ENCODE results near the gene MXRA7. TPM values are rescaled to one million over a fixed set of nuclear protein-coding genes. Genes with fewer than 3 reads are reported as not detected.
A peak's percentile ranks its signal among the peaks of the same experiment; 100 is the strongest.

The MXRA7 gene
- total and polyA plus RNA-seq, 2 donors (not counting 1 experiment from before 2014, with no cell fraction given): 5.5 to 16.1 TPM

GRCh38 chr17:76737676-76738467 lies 27.1 kb upstream of the MXRA7 start, which contains the start of gene MFSD11:
TSS of gene MFSD11 (plus strand) at chr17:76738119. CDS start at chr17:76738353, 234 bp downstream.
- TF ChIP-seq CTCF (IDR thresholded peaks at IDR 0.05) (no peak), EZH2 (IDR thresholded peaks at IDR 0.05; ENCODE audit: borderline replicate concordance, insufficient read depth, low read depth, low read length, poor library complexity, severe bottlenecking) (no peak)
- Mint-ChIP-seq H3K4me1 (peaks cover 48% of the 10 kb centered on the region), H3K27me3 (no peaks in the 10 kb centered on the region), H3K4me3 (peak within 1 kb of the TSS; percentile 97), H3K27ac (peak within 1 kb of the TSS; percentile 99), H3K9me3 (ENCODE audit: insufficient read depth) (no peaks in the 10 kb centered on the region)
- H3K9ac ChIP-seq (ENCODE audit: low read length): peak within 1 kb of the TSS; percentile 87
- ChIA-PET POLR2A (interaction anchor here (0.6 to 5.6 kb wide), 7 partner anchors 11 to 1220 kb away, joined by 3 to 75 read pairs (median 6); partner anchors contain the start of genes JMJD6 and METTL23), CTCF (interaction anchor here (0.8 to 4.3 kb wide), 2 partner anchors 11 to 328 kb away, joined by 4 to 29 read pairs; partner anchors contain the start of genes JMJD6 and METTL23)
- H2AFZ ChIP-seq (ENCODE audit: insufficient read depth, low read depth, low read length, poor library complexity, severe bottlenecking): peak within 1 kb of the TSS; percentile 84
- peaks cover 69% of the 10 kb centered on the region for H3K79me2 ChIP-seq (ENCODE audit: control insufficient read depth, insufficient read depth, low read length)
- no peaks in the 10 kb centered on the region for H3K9me3 ChIP-seq (ENCODE audit: control extremely low read depth in 1 of 3, control insufficient read depth in 2 of 3, insufficient read depth in 1 of 3, low read length in 2 of 3)
- H3K4me3 ChIP-seq (ENCODE audit: control extremely low read depth in 1 of 5, extremely low read depth in 1 of 5, insufficient read depth in 1 of 5, low read depth in 2 of 5, low read length in 4 of 5): peak within 1 kb of the TSS; percentile 95 to 99 (median 97)
- peaks cover 0 to 37% of the 10 kb centered on the region in 2 experiments for H3K36me3 ChIP-seq (replicated peaks in 1 of 2; ENCODE audit: control extremely low read depth in 1 of 2, control insufficient read depth in 1 of 2, extremely low read depth in 1 of 2, insufficient read depth in 2 of 2, low read length in 1 of 2)
- H3K4me1 ChIP-seq (ENCODE audit: control insufficient read depth in 2 of 2, insufficient read depth in 2 of 2, low read length in 2 of 2): peaks cover 35 to 36% of the 10 kb centered on the region in 2 donors
- peak within 1 kb of the TSS; percentile 92 for H3K4me2 ChIP-seq (replicated peaks; ENCODE audit: low read depth, low read length, poor library complexity, severe bottlenecking)
- H4K20me1 ChIP-seq (ENCODE audit: control insufficient read depth, insufficient read depth, low read length, poor library complexity, severe bottlenecking): peaks cover 9% of the 10 kb centered on the region
- under 1% methylated on average over 52 of the region's 57 CpGs for WGBS (ENCODE audit: insufficient coverage)
- ATAC-seq (ENCODE audit: low read depth): peak; percentile 57
- H3K27ac ChIP-seq (ENCODE audit: low read length in 2 of 2): peak within 1 kb of the TSS; percentile 95 to 97
- peak; percentile 97 for DNase-seq
- intact Hi-C loops (cut with micrococcal nuclease): loop anchor here (1.0 to 5.0 kb wide), 5 partner anchors 12 to 1221 kb away; partner anchors contain the start of genes CASKIN2, JMJD6, METTL23 and SEC14L1
- H3K27me3 ChIP-seq (replicated peaks in 1 of 4; ENCODE audit: control extremely low read depth in 1 of 4, control insufficient read depth in 3 of 4, insufficient read depth in 4 of 4, low read length in 3 of 4): no peaks in the 10 kb centered on the region

Data from B cell (primary cell).